ENCODE measurements around the gene CXorf66. TPM values are rescaled to one million over a fixed set of nuclear protein-coding genes. Genes with fewer than 3 reads are reported as not detected.
A peak's percentile ranks its signal among the peaks of the same experiment; 100 is the strongest.

CXorf66 gene
- total and polyA plus RNA-seq, 5 donors = not detected

GRCh38 chrX:139949703-139950102 is 15.6 kb downstream of the CXorf66 start:
- H3K9me3 ChIP-seq (ENCODE audit: control insufficient read depth, low read length) = no peaks in the 10 kb centered on the region
- no peak overlapping the region for H3K27ac ChIP-seq (ENCODE audit: low read length)
- 51% methylated on average over 3 of the region's 3 CpGs for WGBS
- DNase-seq = no peak
- H3K4me3 ChIP-seq (ENCODE audit: low read length) = no peak overlapping the region
- no peaks in the 10 kb centered on the region for H3K4me1 ChIP-seq (ENCODE audit: control insufficient read depth, insufficient read depth, low read length)
- intact Hi-C loops (cut with DNase I) = no loop called here
- no peaks in the 10 kb centered on the region for H3K27me3 ChIP-seq (ENCODE audit: control insufficient read depth, insufficient read depth)
- no peak for ATAC-seq

GRCh38 chrX:139945075-139945474 is 20.2 kb downstream of the CXorf66 start:
- WGBS = 69% methylated on average over 3 of the region's 3 CpGs
- no peaks in the 10 kb centered on the region for H3K4me1 ChIP-seq (ENCODE audit: control insufficient read depth, insufficient read depth, low read length)
- H3K27me3 ChIP-seq (ENCODE audit: control insufficient read depth, insufficient read depth) = no peaks in the 10 kb centered on the region
- no peak overlapping the region for H3K27ac ChIP-seq (ENCODE audit: low read length)
- no peaks in the 10 kb centered on the region for H3K9me3 ChIP-seq (ENCODE audit: control insufficient read depth, low read length)
- DNase-seq = no peak
- intact Hi-C loops (cut with DNase I) = no loop called here
- no peak for ATAC-seq
- no peak overlapping the region for H3K4me3 ChIP-seq (ENCODE audit: low read length)

DNA sequence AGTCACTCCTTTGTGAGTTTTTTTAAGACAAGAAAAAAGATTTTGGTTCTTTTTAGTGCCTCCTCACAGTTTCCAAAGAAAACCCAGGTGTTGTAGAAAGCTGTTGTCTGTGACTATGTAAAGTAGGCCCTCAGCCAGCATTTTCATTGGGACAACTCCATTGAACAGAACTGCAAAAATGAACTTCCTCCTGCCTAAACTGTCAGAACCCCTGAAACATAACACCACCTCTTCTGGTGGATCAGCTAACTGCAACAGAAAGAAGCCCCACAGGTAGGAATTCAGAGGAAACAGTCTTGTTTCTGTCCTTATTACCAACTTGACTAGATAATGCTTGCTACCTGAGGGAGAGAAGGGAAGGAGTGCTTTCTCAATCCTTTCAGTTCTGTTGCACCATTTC is 29.1 kb downstream of the CXorf66 start:
- no peak for ATAC-seq
- H3K9me3 ChIP-seq (ENCODE audit: control insufficient read depth, low read length) = no peaks in the 10 kb centered on the region

GRCh38 chrX:139933904-139934303 is 31.4 kb downstream of the CXorf66 start:
- ATAC-seq (no peak), DNase-seq (no peak)
- peak overlapping the region; percentile 89 for H3K4me3 ChIP-seq (ENCODE audit: low read length)
- H3K9me3 ChIP-seq (ENCODE audit: control insufficient read depth, low read length) = no peaks in the 10 kb centered on the region
- intact Hi-C loops (cut with DNase I) = no loop called here
- no peaks in the 10 kb centered on the region for H3K27me3 ChIP-seq (ENCODE audit: control insufficient read depth, insufficient read depth)
- 78% methylated on average over 15 of the region's 15 CpGs for WGBS
- peak overlapping the region; percentile 70 for H3K27ac ChIP-seq (ENCODE audit: low read length)
- peaks cover 1% of the 10 kb centered on the region for H3K4me1 ChIP-seq (ENCODE audit: control insufficient read depth, insufficient read depth, low read length)

More for the DNA sequence above, 29.1 kb downstream of the CXorf66 start:
- no peak overlapping the region for H3K27ac ChIP-seq (ENCODE audit: low read length)
- no peaks in the 10 kb centered on the region for H3K4me1 ChIP-seq (ENCODE audit: control insufficient read depth, insufficient read depth, low read length)
- DNase-seq = no peak
- intact Hi-C loops (cut with DNase I) = no loop called here
- H3K27me3 ChIP-seq (ENCODE audit: control insufficient read depth, insufficient read depth) = no peaks in the 10 kb centered on the region
- H3K4me3 ChIP-seq (ENCODE audit: low read length) = no peak overlapping the region

GRCh38 chrX:139932901-139933796 is 32.2 kb downstream of the CXorf66 start, which contains the start of gene ATP11C:
Gene ATP11C, minus strand, starts transcription at chrX:139933053. Its CDS starts 1,011 bp downstream, at chrX:139932042.
- ATAC-seq = peak; percentile 98

DNA sequence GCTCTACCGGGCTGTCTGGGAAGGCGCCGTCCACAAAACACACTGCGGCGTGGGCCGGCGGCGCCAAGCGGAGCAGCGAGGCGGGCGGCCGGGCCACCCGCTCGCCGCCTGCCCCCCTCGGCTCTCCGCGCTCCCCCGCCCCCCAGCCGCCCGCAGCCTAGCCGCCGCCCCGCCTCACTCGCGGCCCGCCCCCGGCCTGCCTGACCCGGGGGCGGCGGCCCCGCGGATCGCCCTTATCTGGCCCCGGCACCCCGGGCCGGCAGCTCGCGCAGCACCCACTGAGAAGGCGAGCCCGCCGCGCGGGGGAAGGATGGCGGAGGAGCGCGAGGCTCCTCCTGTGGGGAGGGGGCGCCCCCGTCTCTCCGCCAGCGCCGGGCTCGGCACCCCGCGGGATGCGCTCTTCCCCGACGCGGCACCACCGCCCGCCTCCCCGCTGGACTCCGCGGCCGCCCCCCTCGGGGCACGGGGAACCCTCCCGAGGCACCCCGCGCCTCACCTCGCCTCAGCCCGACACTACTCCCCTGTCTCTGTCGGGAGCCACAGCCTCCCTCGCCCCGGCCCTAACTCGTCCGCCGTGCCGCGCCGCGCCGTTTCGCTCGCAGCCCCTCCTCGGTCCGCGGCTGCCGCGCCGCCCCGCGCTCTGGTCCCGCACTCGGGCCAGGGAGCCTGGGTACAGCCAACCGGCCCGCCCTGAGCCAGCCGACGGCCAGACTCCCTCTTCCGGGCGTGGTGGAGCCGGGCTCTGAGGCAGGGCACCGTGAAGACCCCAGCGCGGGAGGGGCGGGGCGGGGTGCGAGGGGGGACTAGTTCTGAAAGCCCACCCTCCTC is 33.0 kb downstream of the CXorf66 start:
- no peaks in the 10 kb centered on the region for H3K9me3 ChIP-seq (ENCODE audit: control insufficient read depth, low read length)
- H3K4me3 ChIP-seq (ENCODE audit: low read length) = peak overlapping the region; percentile 89
- no peaks in the 10 kb centered on the region for H3K27me3 ChIP-seq (ENCODE audit: control insufficient read depth, insufficient read depth)
- DNase-seq (peak; percentile 52 to 81 (median 80)), ATAC-seq (peak; percentile 69 to 72)
- H3K4me1 ChIP-seq (ENCODE audit: control insufficient read depth, insufficient read depth, low read length) = peaks cover 1% of the 10 kb centered on the region
- WGBS = under 1% methylated on average over 95 of the region's 109 CpGs
- intact Hi-C loops (cut with DNase I) = no loop called here
- peak overlapping the region; percentile 93 for H3K27ac ChIP-seq (ENCODE audit: low read length)

More at GRCh38 chrX:139932901-139933796, 32.2 kb downstream of the CXorf66 start, which contains the start of gene ATP11C:
- Histone ChIP-seq H3K4me3 (ENCODE audit: low read length) (peak within 1 kb of the TSS; percentile 89), H3K27me3 (ENCODE audit: control insufficient read depth, insufficient read depth) (no peaks in the 10 kb centered on the region), H3K27ac (ENCODE audit: low read length) (peak within 1 kb of the TSS; percentile 93), H3K4me1 (ENCODE audit: control insufficient read depth, insufficient read depth, low read length) (peaks cover 1% of the 10 kb centered on the region), H3K9me3 (ENCODE audit: control insufficient read depth, low read length) (no peaks in the 10 kb centered on the region)
- intact Hi-C loops (cut with DNase I) = no loop called here
- DNase-seq = peak; percentile 85 to 94 (median 92)
- WGBS = 2% methylated on average over 52 of the region's 52 CpGs

DNA sequence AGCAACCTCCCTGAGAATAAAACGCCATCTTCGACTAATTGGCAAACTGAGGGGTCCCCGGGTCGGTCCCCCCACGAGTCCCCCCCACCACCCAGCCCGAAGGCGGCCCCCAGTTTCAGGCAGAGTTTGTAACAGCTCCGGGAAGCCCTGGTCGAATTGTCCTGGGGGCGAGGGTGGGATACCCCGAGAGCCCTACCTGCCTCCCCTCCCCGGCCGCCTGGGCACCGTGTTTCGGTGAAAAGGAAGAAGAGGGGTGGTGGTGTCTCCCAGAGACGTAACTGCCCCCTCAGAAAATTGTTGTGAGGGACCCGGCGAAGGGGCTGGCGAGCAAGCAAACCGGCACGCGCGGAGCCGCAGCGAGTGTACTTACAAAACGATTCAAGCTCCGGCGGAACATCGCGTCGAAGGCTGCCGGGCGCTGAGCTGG is 33.7 kb downstream of the CXorf66 start:
- Histone ChIP-seq H3K27ac (ENCODE audit: low read length) (peak overlapping the region; percentile 93), H3K4me1 (ENCODE audit: control insufficient read depth, insufficient read depth, low read length) (peaks cover 1% of the 10 kb centered on the region), H3K4me3 (ENCODE audit: low read length) (peak overlapping the region; percentile 89), H3K27me3 (ENCODE audit: control insufficient read depth, insufficient read depth) (no peaks in the 10 kb centered on the region), H3K9me3 (ENCODE audit: control insufficient read depth, low read length) (no peaks in the 10 kb centered on the region)
- peak in 1 of 3 donors; percentile 30 for DNase-seq
- ATAC-seq = no peak
- WGBS = under 1% methylated on average over 33 of the region's 33 CpGs
- intact Hi-C loops (cut with DNase I) = no loop called here

DNA sequence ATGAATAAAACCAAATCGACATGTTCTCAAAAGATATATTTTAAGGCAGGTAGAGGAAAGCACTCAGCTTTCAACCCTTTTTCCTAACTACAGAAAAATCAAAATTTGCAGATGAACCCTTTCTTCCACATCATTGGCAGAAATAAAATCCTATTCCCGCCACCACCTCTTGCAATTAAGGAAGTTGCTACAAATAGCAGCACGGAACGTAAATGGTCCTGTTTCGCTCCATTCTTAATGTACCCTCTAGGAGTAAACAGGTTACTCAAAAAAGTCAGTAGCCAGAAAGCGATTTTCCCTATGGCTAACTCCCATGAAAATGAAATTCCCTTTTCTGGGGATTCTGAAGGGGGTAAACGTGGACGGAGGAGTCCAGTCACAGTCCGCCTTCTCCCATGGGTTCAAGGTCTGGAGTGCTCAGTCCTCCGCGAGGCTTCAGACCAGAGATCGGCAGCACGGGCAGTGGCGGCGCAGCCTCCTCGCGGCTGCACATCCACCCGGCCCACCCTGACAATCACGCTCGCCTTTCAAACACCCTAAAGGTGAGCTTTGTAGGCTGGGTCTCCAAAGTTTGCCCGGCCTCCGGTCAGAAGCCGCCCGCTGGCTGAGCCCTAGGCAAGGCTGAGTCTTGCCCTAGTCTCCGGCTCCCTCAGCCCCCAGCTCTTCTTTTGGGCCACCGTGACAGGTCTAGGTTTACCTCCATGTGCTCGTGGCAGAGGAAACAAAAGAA is 34.2 kb downstream of the CXorf66 start:
- Histone ChIP-seq H3K4me1 (ENCODE audit: control insufficient read depth, insufficient read depth, low read length) (peaks cover 1% of the 10 kb centered on the region), H3K9me3 (ENCODE audit: control insufficient read depth, low read length) (no peaks in the 10 kb centered on the region), H3K4me3 (ENCODE audit: low read length) (peak overlapping the region; percentile 89), H3K27me3 (ENCODE audit: control insufficient read depth, insufficient read depth) (no peaks in the 10 kb centered on the region), H3K27ac (ENCODE audit: low read length) (no peak overlapping the region)
- peak in 2 of 3 donors; percentile 54 to 57 for DNase-seq
- WGBS = 4% methylated on average over 27 of the region's 27 CpGs
- intact Hi-C loops (cut with DNase I) = no loop called here
- ATAC-seq = no peak

GRCh38 chrX:139930401-139930800 is 34.9 kb downstream of the CXorf66 start:
- ATAC-seq (no peak), DNase-seq (no peak)
- Histone ChIP-seq H3K27ac (ENCODE audit: low read length) (no peak overlapping the region), H3K9me3 (ENCODE audit: control insufficient read depth, low read length) (no peaks in the 10 kb centered on the region), H3K27me3 (ENCODE audit: control insufficient read depth, insufficient read depth) (no peaks in the 10 kb centered on the region), H3K4me3 (ENCODE audit: low read length) (peak overlapping the region; percentile 89), H3K4me1 (ENCODE audit: control insufficient read depth, insufficient read depth, low read length) (peaks cover 1% of the 10 kb centered on the region)
- intact Hi-C loops (cut with DNase I) = no loop called here
- WGBS = 84% methylated on average over 4 of the region's 4 CpGs

DNA sequence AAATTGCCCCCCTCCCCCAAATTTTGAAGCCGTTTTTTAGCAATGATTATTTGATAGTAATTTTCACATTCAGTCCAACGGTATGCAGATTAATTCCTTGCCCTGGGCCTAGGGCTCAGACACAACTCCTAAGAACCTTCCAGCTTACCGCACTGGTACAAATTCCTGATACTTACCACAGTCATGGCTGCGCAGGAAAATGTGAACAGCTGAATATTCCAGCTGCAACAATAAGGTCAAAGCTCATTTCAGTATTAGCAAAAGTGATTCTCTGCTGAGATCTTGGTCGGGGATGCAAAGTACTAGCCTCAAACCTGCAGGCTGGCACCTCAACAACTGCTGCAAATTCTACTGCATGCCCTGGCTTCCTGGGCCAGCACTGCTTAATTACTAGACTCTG is 35.4 kb downstream of the CXorf66 start:
- intact Hi-C loops (cut with DNase I) = no loop called here
- no peak for DNase-seq
- WGBS = 85% methylated on average over 5 of the region's 5 CpGs
- Histone ChIP-seq H3K9me3 (ENCODE audit: control insufficient read depth, low read length) (no peaks in the 10 kb centered on the region), H3K4me3 (ENCODE audit: low read length) (no peak overlapping the region), H3K4me1 (ENCODE audit: control insufficient read depth, insufficient read depth, low read length) (peaks cover 1% of the 10 kb centered on the region), H3K27me3 (ENCODE audit: control insufficient read depth, insufficient read depth) (no peaks in the 10 kb centered on the region), H3K27ac (ENCODE audit: low read length) (no peak overlapping the region)
- no peak for ATAC-seq
